ENCODE measurements around the gene OXNAD1. TPM values are rescaled to one million over a fixed set of nuclear protein-coding genes. Genes with fewer than 3 reads are reported as not detected.

OXNAD1 gene, protein sequence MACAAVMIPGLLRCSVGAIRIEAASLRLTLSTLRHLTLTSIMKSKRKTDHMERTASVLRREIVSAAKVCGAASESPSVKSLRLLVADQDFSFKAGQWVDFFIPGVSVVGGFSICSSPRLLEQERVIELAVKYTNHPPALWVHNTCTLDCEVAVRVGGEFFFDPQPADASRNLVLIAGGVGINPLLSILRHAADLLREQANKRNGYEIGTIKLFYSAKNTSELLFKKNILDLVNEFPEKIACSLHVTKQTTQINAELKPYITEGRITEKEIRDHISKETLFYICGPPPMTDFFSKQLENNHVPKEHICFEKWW
- polyA plus RNA-seq (2013, experiment 1 of 2; ENCODE audit: insufficient read length): 7.3 TPM
- 8.0 TPM for polyA plus RNA-seq (2013, experiment 2 of 2; ENCODE audit: insufficient read length)

- peak; percentile 100 for DNase-seq
Measured at GRCh38 chr3:16264708-16265454, at the start of gene OXNAD1, which contains the start of gene DPH3. Gene OXNAD1 (plus strand): TSS chr3:16265212. CDS start chr3:16270953, 5,741 bp downstream. Gene DPH3 (minus strand): TSS chr3:16264943. CDS start chr3:16264876, 67 bp downstream.

GRCh38 chr3:16216373-16216935, 48.6 kb upstream of the OXNAD1 start:
- no peak for DNase-seq

- no peak for DNase-seq
Measured at GRCh38 chr3:16219777-16220176, 45.2 kb upstream of the OXNAD1 start.

GRCh38 chr3:16221990-16222389, 43.0 kb upstream of the OXNAD1 start:
- no peak for DNase-seq

GRCh38 chr3:16222547-16222946, 42.5 kb upstream of the OXNAD1 start:
- DNase-seq: no peak

DNA sequence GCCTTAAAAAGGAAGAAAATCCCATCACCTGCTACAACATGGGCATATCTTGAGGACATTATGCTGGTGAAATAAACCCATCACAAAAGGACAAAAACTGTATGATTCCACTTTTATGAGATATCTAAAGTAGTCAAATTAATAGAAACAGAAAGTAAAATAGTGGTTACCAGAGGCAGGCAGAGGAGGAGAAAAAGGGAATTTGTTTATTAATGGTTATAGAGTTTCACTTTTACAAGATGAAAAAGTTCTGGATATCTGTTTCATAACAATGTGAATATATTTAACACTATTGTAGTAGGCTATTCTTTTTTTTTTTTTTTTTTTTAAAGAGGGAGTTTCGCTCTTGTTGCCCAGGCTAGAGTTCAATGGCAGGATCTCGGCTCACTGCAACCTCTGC, 40.7 kb upstream of the OXNAD1 start:
- no peak for DNase-seq

DNA sequence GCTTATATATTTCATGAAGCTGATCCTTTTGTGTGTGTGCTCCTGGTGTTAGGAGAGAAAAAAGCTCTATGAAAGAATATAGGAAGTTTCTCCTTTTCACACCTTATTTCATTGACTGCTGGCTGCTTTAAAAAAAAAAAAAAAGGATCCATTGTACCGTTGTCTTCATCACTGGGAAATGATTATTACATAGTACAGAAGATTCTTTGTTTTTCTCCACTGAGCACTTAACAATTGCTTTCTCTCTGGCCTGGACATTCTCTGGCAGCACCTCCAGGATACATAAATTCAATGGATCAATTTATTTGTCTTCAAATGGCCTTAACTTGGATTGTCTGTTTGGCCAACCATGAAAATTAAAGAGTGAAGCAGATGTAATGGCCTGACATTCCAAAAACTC, 37.4 kb upstream of the OXNAD1 start:
- no peak for DNase-seq

DNA sequence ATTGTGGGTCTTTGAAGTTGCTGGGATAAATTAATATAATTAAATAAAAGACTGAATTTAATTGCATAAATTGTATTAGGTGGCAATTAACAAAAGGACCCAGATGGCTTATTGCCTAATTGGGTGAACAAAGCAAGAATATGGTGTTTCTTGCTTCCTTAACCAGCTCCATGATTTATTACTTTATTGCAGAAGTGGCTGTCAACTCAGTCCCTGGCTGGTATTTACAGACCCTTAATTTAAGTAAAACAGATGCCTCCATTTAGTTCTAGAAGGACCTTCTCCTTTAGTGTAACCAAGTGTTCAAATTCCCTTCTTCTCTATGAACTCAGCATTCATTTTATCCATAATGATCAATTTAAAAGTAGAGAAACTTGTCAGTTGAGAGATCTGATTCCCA, 35.3 kb upstream of the OXNAD1 start:
- DNase-seq: no peak

DNA sequence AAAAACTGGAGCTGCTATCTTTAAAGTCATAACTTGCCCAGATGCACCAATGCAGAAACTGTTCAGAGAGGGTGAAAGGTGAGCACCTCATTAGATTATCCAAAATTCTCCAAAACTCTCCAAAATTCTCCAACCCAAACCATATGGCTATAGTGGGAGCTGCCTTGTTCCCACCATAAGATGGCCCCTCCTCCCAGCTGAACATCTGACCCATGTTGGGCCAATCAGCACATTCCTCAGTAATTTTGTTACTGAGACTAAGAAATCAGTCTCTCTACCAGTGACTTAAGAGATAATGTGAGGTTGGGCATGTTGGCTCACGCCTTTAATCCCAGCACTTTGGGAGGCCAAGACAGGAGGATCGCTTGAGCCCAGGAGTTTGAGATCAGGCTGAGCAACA, 33.0 kb upstream of the OXNAD1 start:
- no peak for DNase-seq

- no peak for DNase-seq
Measured at GRCh38 chr3:16233806-16234205, 31.2 kb upstream of the OXNAD1 start.

GRCh38 chr3:16234281-16234680, 30.7 kb upstream of the OXNAD1 start:
- DNase-seq: no peak

- DNase-seq: no peak
Measured at GRCh38 chr3:16236030-16236639, 28.9 kb upstream of the OXNAD1 start.

- DNase-seq: no peak
Measured at GRCh38 chr3:16236856-16237393, 28.1 kb upstream of the OXNAD1 start.

GRCh38 chr3:16239086-16239770, 25.8 kb upstream of the OXNAD1 start:
- DNase-seq: no peak

- DNase-seq: peak; percentile 83
Measured at GRCh38 chr3:16239780-16240179, 25.2 kb upstream of the OXNAD1 start.

- DNase-seq: peak; percentile 75
Measured at GRCh38 chr3:16240229-16241023, 24.6 kb upstream of the OXNAD1 start.

GRCh38 chr3:16241225-16241624, 23.8 kb upstream of the OXNAD1 start:
- DNase-seq: no peak

GRCh38 chr3:16242177-16242576, 22.8 kb upstream of the OXNAD1 start:
- no peak for DNase-seq

DNA sequence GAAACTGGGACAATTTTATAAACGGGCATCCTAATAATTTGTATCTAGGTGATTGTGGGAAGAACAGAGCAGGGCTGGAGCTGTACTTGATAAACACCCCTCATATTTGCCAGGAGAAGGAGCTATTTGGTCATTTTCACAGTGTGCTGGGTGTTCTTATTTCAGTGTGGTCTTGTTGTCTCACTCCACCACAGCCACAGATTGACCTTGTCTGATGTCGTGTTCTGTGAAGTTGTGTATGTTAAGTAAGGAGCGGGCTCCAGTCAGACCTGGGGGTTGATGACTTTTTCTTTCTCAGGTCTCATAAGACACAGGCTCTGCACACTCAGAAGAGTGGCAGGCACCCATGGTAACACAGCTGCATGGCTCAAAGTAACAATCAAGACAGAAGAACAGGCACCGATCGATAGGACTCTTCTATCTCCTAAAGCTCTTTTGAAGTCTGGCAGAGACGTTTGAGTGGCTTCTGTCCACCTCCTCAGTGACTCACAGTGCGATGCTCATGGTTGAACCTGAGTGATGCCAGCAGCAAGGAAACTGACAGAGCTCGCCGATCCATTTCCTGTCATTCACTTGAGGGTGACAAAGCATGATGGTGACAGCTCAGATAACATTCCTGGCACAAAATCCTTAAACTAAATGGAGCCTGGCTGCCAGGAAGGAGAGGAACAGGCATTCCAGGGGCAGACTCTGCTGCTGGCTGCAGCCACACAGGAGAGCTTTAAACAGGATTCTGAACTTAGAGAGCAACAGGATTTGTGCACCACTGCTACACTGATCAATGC, 21.1 kb upstream of the OXNAD1 start:
- DNase-seq: peak; percentile 26

DNA sequence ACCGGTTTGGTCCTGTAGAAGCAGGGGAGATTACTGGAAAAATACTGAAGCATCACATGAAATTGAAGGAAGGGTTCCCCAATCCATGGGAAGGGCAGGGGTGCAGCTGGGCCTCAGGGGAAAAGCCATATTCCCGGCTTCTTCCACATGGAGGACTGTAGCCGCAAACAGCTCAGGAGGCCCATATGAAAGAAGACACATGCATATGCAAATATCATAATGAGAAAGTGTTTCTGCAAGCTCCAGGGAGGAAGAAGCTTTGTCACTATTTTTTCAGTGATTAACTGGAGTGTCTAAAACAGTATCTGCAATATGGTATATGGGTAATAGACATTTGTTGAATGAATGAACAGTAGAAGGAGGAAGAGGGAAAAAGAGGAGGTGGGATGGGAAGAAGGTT, 19.4 kb upstream of the OXNAD1 start:
- no peak for DNase-seq

Measured in fibroblast of skin of abdomen (primary cell).